ENCODE measurements around the gene PEG3. TPM values are rescaled to one million over a fixed set of nuclear protein-coding genes. Genes with fewer than 3 reads are reported as not detected.

The PEG3 gene
- total RNA-seq, 2 donors from 2014 or later, result not detected

DNA sequence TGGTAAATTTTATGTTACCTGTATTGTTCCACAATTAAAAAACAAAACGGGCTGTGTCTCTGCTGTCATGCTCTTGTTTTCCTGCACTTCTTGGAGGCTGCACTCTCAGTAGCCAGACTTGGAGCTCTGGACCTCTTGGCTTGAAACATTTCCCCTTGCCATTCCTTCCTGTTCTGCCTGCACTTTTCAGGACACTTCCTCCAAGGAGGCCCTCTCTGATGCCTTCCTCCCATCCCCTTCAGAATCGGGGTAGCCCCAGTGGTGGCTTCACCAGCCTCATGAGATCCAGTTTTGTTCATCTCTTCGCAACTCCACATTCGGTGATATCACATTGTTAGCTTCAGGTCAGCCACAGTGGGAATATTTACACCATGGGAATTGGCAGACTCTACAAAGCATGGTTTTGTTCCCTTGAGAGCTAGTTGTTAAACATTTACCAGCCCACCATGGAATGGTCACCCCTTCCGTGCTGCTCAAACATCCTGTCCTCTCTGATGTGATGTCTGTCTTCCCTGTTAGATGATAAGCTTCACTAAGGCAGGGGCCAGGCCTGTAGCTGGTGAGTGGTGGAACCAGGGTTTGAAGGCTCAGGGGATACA lies 40.2 kb upstream of the PEG3 start:
- Mint-ChIP-seq H3K36me3 (ENCODE audit: low read depth) (peaks cover 2% of the 10 kb centered on the region), H3K27ac (no peak overlapping the region), H3K9me3 (peaks cover 95% of the 10 kb centered on the region), H3K4me3 (no peak overlapping the region), H3K4me1 (no peaks in the 10 kb centered on the region), H3K27me3 (ENCODE audit: insufficient read depth) (no peaks in the 10 kb centered on the region)
- Histone ChIP-seq H3K27ac (ENCODE audit: low read depth, low read length) (no peak overlapping the region), H3K9me3 (ENCODE audit: control insufficient read depth, low read length) (peaks cover 73% of the 10 kb centered on the region), H3K36me3 (ENCODE audit: control insufficient read depth, insufficient read depth, low read length) (no peaks in the 10 kb centered on the region), H3K9ac (ENCODE audit: extremely low read depth, low read length, poor library complexity, severe bottlenecking) (no peak overlapping the region), H3K4me3 (ENCODE audit: low read length) (no peak overlapping the region), H3K4me1 (ENCODE audit: control insufficient read depth, insufficient read depth, low read length) (no peaks in the 10 kb centered on the region), H3K27me3 (ENCODE audit: control insufficient read depth, insufficient read depth, low read length, poor library complexity, severe bottlenecking) (no peaks in the 10 kb centered on the region)
- 69 to 71% methylated on average over 5 of the region's 5 CpGs for WGBS, 2 experiments (ENCODE audit: insufficient coverage in 1 of 2, insufficient read length in 1 of 2)
- no peak for DNase-seq
- TF ChIP-seq, protein P1, sequence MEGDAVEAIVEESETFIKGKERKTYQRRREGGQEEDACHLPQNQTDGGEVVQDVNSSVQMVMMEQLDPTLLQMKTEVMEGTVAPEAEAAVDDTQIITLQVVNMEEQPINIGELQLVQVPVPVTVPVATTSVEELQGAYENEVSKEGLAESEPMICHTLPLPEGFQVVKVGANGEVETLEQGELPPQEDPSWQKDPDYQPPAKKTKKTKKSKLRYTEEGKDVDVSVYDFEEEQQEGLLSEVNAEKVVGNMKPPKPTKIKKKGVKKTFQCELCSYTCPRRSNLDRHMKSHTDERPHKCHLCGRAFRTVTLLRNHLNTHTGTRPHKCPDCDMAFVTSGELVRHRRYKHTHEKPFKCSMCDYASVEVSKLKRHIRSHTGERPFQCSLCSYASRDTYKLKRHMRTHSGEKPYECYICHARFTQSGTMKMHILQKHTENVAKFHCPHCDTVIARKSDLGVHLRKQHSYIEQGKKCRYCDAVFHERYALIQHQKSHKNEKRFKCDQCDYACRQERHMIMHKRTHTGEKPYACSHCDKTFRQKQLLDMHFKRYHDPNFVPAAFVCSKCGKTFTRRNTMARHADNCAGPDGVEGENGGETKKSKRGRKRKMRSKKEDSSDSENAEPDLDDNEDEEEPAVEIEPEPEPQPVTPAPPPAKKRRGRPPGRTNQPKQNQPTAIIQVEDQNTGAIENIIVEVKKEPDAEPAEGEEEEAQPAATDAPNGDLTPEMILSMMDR (conservative IDR thresholded peaks at IDR 0.05), result no peak

DNA sequence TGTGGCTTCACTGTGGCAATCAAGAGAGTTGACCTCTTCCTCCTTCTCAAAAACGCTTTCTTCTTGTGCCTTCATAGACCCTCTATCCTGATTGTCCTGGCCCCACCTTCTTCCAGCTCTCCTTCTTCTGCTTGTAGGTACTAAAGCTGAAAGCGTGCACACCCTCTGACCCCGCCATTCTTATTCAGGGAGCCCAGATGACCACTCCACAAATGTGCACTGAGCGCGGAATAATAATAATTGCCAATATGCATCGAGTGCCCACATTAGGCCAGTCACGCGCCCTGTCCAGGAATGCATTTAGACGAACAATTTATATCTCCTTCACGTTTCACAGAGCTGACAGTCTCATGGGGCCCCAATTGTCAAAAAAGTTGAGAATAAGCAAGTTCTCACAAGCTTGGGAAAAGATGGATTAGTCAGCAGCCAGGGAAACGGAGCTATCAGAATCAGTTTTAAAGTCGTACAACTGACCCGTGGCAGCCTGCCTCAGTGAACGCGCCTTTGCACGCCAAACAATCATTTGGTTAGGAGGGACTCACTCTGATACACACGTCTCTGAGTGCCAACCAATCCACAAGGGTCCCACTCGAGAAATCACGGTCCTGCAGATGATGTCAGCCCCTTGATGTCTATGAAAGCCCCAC lies 36.7 kb upstream of the PEG3 start:
- Mint-ChIP-seq H3K4me1 (no peaks in the 10 kb centered on the region), H3K27ac (no peak overlapping the region)
- H3K9me3 ChIP-seq (ENCODE audit: control insufficient read depth, low read length), result peaks cover 66% of the 10 kb centered on the region

DNA sequence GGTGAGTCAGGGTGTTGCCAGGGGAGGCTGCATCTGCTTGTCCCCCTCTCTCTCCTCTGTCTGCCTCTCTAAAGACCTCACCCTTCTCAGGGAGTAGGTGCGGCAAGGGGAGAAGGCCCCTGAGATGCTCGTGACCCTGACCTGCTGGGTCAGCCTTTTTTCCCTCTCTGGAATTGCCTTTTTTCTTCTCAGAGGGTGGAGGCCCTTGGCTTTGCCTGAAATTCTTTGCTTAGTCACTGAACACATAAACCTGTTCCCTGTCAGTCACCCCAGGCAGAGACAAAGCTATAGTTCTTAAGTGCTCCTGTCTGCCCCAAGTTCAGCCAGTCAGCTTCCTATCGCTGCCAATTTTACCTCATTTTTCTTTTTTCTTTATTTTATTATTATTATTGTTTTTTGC lies 35.2 kb upstream of the PEG3 start:
- no peak overlapping the region for H3K9ac ChIP-seq (ENCODE audit: extremely low read depth, low read length, poor library complexity, severe bottlenecking)
- H3K27ac ChIP-seq (ENCODE audit: low read depth, low read length), result no peak overlapping the region
- H3K4me3 Mint-ChIP-seq, result no peak overlapping the region
- 79 to 81% methylated on average over 2 of the region's 3 CpGs for WGBS, 2 experiments (ENCODE audit: insufficient coverage in 1 of 2, insufficient read length in 1 of 2)
- H3K27me3 ChIP-seq (ENCODE audit: control insufficient read depth, insufficient read depth, low read length, poor library complexity, severe bottlenecking), result no peaks in the 10 kb centered on the region
- no peaks in the 10 kb centered on the region for H3K4me1 ChIP-seq (ENCODE audit: control insufficient read depth, insufficient read depth, low read length)
- no peaks in the 10 kb centered on the region for H3K27me3 Mint-ChIP-seq (ENCODE audit: insufficient read depth)
- peaks cover 8% of the 10 kb centered on the region for H3K36me3 Mint-ChIP-seq (ENCODE audit: low read depth)
- peaks cover 55% of the 10 kb centered on the region for H3K9me3 ChIP-seq (ENCODE audit: control insufficient read depth, low read length)
- no peaks in the 10 kb centered on the region for H3K36me3 ChIP-seq (ENCODE audit: control insufficient read depth, insufficient read depth, low read length)
- no peak overlapping the region for H3K27ac Mint-ChIP-seq
- H3K4me3 ChIP-seq (ENCODE audit: low read length), result no peak overlapping the region
- H3K9me3 Mint-ChIP-seq, result peaks cover 92% of the 10 kb centered on the region
- TF ChIP-seq, protein P1 (conservative IDR thresholded peaks at IDR 0.05), result no peak
- no peak for DNase-seq
- H3K4me1 Mint-ChIP-seq, result no peaks in the 10 kb centered on the region

More for the DNA sequence above, 36.7 kb upstream of the PEG3 start:
- H3K9ac ChIP-seq (ENCODE audit: extremely low read depth, low read length, poor library complexity, severe bottlenecking), result no peak overlapping the region
- Mint-ChIP-seq H3K4me3 (no peak overlapping the region), H3K36me3 (ENCODE audit: low read depth) (peaks cover 8% of the 10 kb centered on the region), H3K27me3 (ENCODE audit: insufficient read depth) (no peaks in the 10 kb centered on the region), H3K9me3 (peaks cover 90% of the 10 kb centered on the region)
- TF ChIP-seq, protein P1 (conservative IDR thresholded peaks at IDR 0.05), result no peak
- H3K4me3 ChIP-seq (ENCODE audit: low read length), result no peak overlapping the region
- H3K36me3 ChIP-seq (ENCODE audit: control insufficient read depth, insufficient read depth, low read length), result no peaks in the 10 kb centered on the region
- no peaks in the 10 kb centered on the region for H3K4me1 ChIP-seq (ENCODE audit: control insufficient read depth, insufficient read depth, low read length)
- DNase-seq, result no peak
- no peak overlapping the region for H3K27ac ChIP-seq (ENCODE audit: low read depth, low read length)
- 75 to 88% methylated on average over 16 to 19 of the region's 19 CpGs for WGBS, 2 experiments (ENCODE audit: insufficient coverage in 1 of 2, insufficient read length in 1 of 2)
- H3K27me3 ChIP-seq (ENCODE audit: control insufficient read depth, insufficient read depth, low read length, poor library complexity, severe bottlenecking), result no peaks in the 10 kb centered on the region

Data from endodermal cell (in vitro differentiated cells).